Right lobe of liver (tissue), 4 donors: ENCODE data around the gene LIMK2.

Experiments used
- POLR2A ChIP-seq: fragments of 450-650 bp; IDR thresholded peaks from one replicate; pipeline ENCODE4 v1.6.1; 2017; ENCODE audit warnings: antibody characterized with exemption, mild to moderate bottlenecking
- TF ChIP-seq, protein P1 (sequence below), 4 donors: fragments of 200-600 bp in 3 of 4; fragments of 450-650 bp in 1 of 4; IDR thresholded peaks; one replicate each; pipeline versions ENCODE4 v1.5.1 to v1.8.0; 2016 to 2022; ENCODE audit warnings: antibody characterized with exemption in 4 of 4, mild to moderate bottlenecking in 2 of 4
- donor health status: DM: no; HTN: no; CAD: no.
- donor health status: DM: no; HTN: no; CAD: no.
- donor health status: DM: no; HTN: yes; CAD: no.

DNA sequence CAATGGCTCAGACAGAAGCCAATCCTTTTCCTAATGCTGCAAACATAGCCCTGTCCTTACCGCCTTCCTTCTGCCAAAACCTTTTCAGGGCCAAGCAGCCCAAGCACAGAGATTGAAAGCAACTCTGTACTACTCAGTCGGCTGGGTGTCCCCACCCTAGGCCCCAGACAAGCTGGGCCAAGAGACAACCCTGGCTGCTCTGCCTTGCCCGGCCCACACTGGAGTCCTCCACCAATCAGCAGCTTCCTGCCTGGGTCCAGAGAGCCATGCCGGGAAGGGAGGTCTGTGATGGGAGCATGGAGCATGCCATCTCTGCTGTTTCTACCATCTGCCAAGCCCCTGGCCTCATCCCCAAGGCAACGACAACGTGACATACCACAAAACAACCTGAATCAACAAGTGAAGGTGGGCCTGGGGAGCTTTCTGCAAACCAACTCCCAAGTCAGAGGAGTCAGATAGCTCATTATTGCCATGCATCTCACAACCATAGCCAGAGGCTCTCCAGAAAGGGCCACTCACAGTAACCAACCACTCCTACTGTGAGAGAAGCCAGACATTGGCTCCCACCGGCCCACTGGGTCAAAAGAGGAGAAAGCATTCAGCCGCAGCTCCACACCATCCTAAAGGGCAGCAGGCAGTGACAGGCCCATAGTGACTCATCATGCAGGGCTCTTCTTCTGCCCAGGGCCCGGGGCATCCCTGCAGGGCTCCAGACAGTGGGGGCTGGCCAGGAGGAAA, 115.9 kb downstream of the LIMK2 start:
- TF ChIP-seq, protein P1, sequence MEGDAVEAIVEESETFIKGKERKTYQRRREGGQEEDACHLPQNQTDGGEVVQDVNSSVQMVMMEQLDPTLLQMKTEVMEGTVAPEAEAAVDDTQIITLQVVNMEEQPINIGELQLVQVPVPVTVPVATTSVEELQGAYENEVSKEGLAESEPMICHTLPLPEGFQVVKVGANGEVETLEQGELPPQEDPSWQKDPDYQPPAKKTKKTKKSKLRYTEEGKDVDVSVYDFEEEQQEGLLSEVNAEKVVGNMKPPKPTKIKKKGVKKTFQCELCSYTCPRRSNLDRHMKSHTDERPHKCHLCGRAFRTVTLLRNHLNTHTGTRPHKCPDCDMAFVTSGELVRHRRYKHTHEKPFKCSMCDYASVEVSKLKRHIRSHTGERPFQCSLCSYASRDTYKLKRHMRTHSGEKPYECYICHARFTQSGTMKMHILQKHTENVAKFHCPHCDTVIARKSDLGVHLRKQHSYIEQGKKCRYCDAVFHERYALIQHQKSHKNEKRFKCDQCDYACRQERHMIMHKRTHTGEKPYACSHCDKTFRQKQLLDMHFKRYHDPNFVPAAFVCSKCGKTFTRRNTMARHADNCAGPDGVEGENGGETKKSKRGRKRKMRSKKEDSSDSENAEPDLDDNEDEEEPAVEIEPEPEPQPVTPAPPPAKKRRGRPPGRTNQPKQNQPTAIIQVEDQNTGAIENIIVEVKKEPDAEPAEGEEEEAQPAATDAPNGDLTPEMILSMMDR (IDR thresholded peaks at IDR 0.05): no peak
- no peak for TF ChIP-seq POLR2A
